HepG2 (cell line): ENCODE data around the gene TACC3. TPM values are rescaled to one million over a fixed set of nuclear protein-coding genes. Genes with fewer than 3 reads are reported as not detected.

Source experiments
- ATF2 ChIP-seq: sonication (generic); formaldehyde crosslinking; IDR thresholded peaks from 2 replicates; pipeline ENCODE4 v1.4.0; 2020; ENCODE audit warnings: missing genetic modification reagents
- FOXO4 ChIP-seq: sonication (generic); formaldehyde crosslinking; conservative IDR thresholded peaks from 2 replicates; pipeline ENCODE4 v1.8.1; 2023; ENCODE audit warnings: missing genetic modification reagents
- HES4 ChIP-seq: sonication (generic); formaldehyde crosslinking; IDR thresholded peaks from 2 replicates; pipeline ENCODE4 v1.9.0; 2021; ENCODE audit warnings: mild to moderate bottlenecking, missing genetic modification reagents, borderline replicate concordance
- HMG20B ChIP-seq: conservative IDR thresholded peaks from 2 replicates; pipeline ENCODE4 v1.6.1; 2016; ENCODE audit warnings: missing genetic modification reagents, missing compliant biosample characterization
- HNRNPH1 ChIP-seq: fragments of 200-400 bp; formaldehyde crosslinking; optimal IDR thresholded peaks from 2 replicates; pipeline ENCODE3; 2017; ENCODE audit warnings: mild to moderate bottlenecking, low read depth, low read length
- KDM5B ChIP-seq: sonication (generic); formaldehyde crosslinking; IDR thresholded peaks from 2 replicates; pipeline ENCODE4 v1.4.0; 2020; ENCODE audit warnings: missing genetic modification reagents, mild to moderate bottlenecking, borderline replicate concordance
- NCOA2 ChIP-seq: sonication (generic); formaldehyde crosslinking; IDR thresholded peaks from 2 replicates; pipeline ENCODE4 v1.8.0; 2022; ENCODE audit warnings: inconsistent platforms
- NRL ChIP-seq: sonication (generic); formaldehyde crosslinking; IDR thresholded peaks from 2 replicates; pipeline ENCODE4 v1.5.0; 2020; ENCODE audit warnings: missing genetic modification reagents, mild to moderate bottlenecking, moderate library complexity, borderline replicate concordance
- RBAK ChIP-seq: sonication (generic); formaldehyde crosslinking; IDR thresholded peaks from 2 replicates; pipeline ENCODE4 v1.5.1; 2020; ENCODE audit warnings: mild to moderate bottlenecking, missing genetic modification reagents
- SP4 ChIP-seq: sonication (generic); formaldehyde crosslinking; IDR thresholded peaks from 2 replicates; pipeline ENCODE4 v1.8.1; 2023; ENCODE audit warnings: mild to moderate bottlenecking, missing genetic modification reagents
- TCF7L2 ChIP-seq: IDR thresholded peaks from 2 replicates; pipeline ENCODE4 v1.6.1; 2011; ENCODE audit warnings: mild to moderate bottlenecking, low read depth, low read length, moderate library complexity
- UBTF ChIP-seq: sonication (generic); formaldehyde crosslinking; IDR thresholded peaks from 2 replicates; pipeline ENCODE4 v1.4.0; 2020; ENCODE audit warnings: mild to moderate bottlenecking, missing genetic modification reagents
- ZHX2 ChIP-seq, 2 experiments: sonication (generic) in 1 of 2; formaldehyde crosslinking in 1 of 2; IDR thresholded peaks; 2 replicates each; pipeline versions ENCODE4 v1.6.1 to v1.9.0; 2014 to 2022; ENCODE audit warnings: antibody characterized with exemption in 1 of 2, borderline replicate concordance in 1 of 2, inconsistent platforms in 1 of 2, low read depth in 1 of 2, missing genetic modification reagents in 1 of 2
- ZKSCAN8 ChIP-seq: IDR thresholded peaks from 2 replicates; pipeline ENCODE4 v1.6.1; 2016; ENCODE audit warnings: borderline replicate concordance, missing genetic modification reagents, missing compliant biosample characterization
- ZNF235 ChIP-seq: sonication (generic); formaldehyde crosslinking; IDR thresholded peaks from 2 replicates; pipeline ENCODE4 v1.8.1; 2023; ENCODE audit warnings: mild to moderate bottlenecking, missing genetic modification reagents, borderline replicate concordance
- ZNF576 ChIP-seq: sonication (generic); formaldehyde crosslinking; IDR thresholded peaks from 2 replicates; pipeline ENCODE4 v1.4.0; 2020; ENCODE audit warnings: mild to moderate bottlenecking, missing genetic modification reagents
- ZNF780A ChIP-seq: sonication (generic); formaldehyde crosslinking; IDR thresholded peaks from 2 replicates; pipeline ENCODE4 v1.8.0; 2022; ENCODE audit warnings: mild to moderate bottlenecking, missing genetic modification reagents, moderate library complexity
- polyA plus RNA-seq, 8 experiments: library from polyadenylated mRNA; depleted of rRNA in 3 of 8; stranded (reverse) in 7 of 8; unstranded in 1 of 8; fragments of >200 nt; fragmentation: Illumina TruSeq in 4 of 8; extraction: Trizol in 4 of 8; gene quantifications; 2 replicates each; pipeline versions ENCODE4 v1.2.1 to v1.2.3, GENCODE V29; 2011 to 2016; ENCODE audit warnings: low read depth in 4 of 8, missing spikeins in 1 of 8, mixed read lengths in 1 of 8; ENCODE audit not compliant: insufficient read depth in 1 of 8
- total RNA-seq, 5 experiments: library from RNA; depleted of rRNA; stranded (reverse); fragments of >200 nt; fragmentation: Illumina TruSeq; extraction: Trizol; gene quantifications; 2 replicates each; pipeline ENCODE4 v1.2.3, GENCODE V29; 2016; ENCODE audit warnings: low read depth in 1 of 5

TACC3 gene
- total and polyA plus RNA-seq, 2 of the 13 experiments (the other 11 are each of a cell fraction or from before 2014, with no cell fraction given) = 20.3 to 21.2 TPM

- no peak for TF ChIP-seq ZHX2 (IDR thresholded peaks at IDR 0.05; ENCODE audit: low read depth)
- TF ChIP-seq ZHX2 (CRISPR knock-in tag; IDR thresholded peaks at IDR 0.05; ENCODE audit: borderline replicate concordance) = no peak
- TF ChIP-seq NCOA2 (CRISPR knock-in tag) = no peak
- TF ChIP-seq SP4 (CRISPR knock-in tag) = 0 out of 2 replicates have a peak, but pooled peaks have one; percentile 22
- TF ChIP-seq HNRNPH1 = no peak
- no peak for TF ChIP-seq ZNF235 (CRISPR knock-in tag)
- TF ChIP-seq TCF7L2 = no peak
- TF ChIP-seq ZKSCAN8 = no peak
- peak; percentile 31; the same call in 1 of the 2 replicates for TF ChIP-seq UBTF (CRISPR knock-in tag)
- TF ChIP-seq ZNF576 (CRISPR knock-in tag) = no peak
- TF ChIP-seq HES4 (CRISPR knock-in tag) = peak; percentile 79; the same call in 1 of the 2 replicates
- TF ChIP-seq ZNF780A = no peak
- no peak for TF ChIP-seq RBAK
- TF ChIP-seq NRL (CRISPR knock-in tag) = no peak
- no peak for TF ChIP-seq ATF2 (CRISPR knock-in tag)
- TF ChIP-seq FOXO4 (CRISPR knock-in tag) = 0 out of 2 replicates have a peak, but pooled peaks have one; percentile 83
- TF ChIP-seq HMG20B = no peak
- TF ChIP-seq KDM5B (CRISPR knock-in tag) = peak; percentile 61; the same call in 1 of the 2 replicates
Measured at GRCh38 chr4:1683736-1684505, 37.4 kb upstream of the TACC3 start, which contains the start of gene FAM53A (continued).
